Epidermal melanocyte (primary cell): Measurements from ENCODE around the gene HMSD.

Experiments used
- DNase-seq: peaks from one replicate; pipeline ENCODE4 v3.0.0; 2011; ENCODE audit warnings: low spot score; ENCODE audit not compliant: insufficient read length

HMSD gene

DNA sequence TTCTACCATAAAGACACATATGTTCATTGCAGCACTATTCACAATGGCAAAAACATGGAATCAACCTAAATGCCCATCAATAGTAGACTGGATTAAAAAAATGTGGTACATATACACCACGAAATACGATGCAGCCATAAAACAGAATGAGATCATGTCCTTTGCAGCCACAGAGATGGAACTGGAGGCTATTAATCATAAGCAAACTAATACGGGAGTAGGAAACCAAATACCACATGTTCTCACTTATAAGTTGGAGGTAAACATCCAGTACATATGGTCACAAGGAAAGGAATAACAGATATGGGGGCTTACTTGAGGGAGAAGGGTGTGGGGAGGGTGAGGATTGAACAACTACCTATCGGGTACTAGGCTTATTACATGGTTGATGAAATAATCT lies 7.7 kb downstream of the HMSD start:
- no peak for DNase-seq

DNA sequence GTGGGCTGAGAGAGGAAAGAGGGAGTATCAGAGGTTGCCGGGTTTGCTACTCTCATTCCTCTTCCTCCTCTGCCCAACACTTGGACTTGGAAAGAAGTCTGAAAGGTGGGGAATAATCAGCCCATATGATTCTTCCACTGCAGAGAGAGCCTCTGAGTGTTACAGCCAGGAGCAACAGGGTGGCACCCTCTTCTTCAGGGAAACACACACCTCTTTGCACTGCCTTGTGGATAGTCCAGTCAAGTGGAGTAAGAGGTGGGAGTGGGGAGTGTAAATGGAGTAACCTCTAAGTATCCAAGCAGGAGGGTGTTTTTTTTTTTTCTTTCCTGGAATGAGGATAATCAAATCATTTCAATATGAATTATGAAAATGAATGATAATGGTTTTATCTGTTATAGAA lies 11.8 kb downstream of the HMSD start:
- no peak for DNase-seq

DNA sequence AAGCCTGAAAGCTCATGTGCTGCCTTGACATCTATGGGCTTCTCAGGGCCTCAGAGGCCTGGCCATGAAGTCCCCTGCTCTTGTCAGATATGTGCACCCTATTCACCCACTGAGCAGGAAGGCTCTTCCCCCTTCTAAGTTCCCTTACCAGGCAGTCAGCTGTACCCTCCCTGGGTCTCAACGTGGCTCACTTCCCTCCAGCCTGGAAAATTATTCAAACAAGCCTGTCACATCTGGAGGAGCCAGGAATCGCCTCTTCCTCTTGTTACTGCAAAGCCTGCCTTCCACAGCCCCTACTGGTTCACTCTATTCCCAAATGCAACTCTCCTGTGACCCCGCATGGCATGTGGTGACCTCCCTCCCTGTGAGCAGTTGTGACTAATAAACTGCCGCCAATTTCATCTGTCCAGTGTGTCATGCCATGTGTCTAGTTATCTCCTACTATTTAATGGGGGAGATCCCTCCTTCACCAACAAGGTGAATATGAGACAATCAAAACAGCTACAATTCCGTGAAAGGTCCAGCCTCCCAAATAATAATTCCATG lies 12.4 kb downstream of the HMSD start:
- DNase-seq = no peak

DNA sequence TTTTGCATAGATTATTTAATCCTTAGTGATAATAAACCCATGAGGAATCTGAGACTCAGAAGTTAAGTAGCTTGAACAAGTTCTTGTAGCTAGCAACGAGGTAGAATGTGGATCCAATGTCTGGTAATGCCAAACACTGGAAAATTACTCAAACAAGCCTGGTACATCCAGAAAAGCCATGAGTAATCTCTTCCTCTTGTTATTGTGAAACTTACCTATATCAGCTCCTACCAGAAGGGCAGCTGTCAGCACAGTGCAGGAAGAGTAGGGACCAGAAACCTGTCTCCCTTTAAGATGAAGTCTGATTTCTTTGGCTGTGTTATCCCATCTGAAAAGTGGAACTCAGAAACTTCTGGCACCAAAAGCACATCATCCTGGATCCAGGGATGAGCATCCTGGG lies 13.0 kb downstream of the HMSD start:
- no peak for DNase-seq

DNA sequence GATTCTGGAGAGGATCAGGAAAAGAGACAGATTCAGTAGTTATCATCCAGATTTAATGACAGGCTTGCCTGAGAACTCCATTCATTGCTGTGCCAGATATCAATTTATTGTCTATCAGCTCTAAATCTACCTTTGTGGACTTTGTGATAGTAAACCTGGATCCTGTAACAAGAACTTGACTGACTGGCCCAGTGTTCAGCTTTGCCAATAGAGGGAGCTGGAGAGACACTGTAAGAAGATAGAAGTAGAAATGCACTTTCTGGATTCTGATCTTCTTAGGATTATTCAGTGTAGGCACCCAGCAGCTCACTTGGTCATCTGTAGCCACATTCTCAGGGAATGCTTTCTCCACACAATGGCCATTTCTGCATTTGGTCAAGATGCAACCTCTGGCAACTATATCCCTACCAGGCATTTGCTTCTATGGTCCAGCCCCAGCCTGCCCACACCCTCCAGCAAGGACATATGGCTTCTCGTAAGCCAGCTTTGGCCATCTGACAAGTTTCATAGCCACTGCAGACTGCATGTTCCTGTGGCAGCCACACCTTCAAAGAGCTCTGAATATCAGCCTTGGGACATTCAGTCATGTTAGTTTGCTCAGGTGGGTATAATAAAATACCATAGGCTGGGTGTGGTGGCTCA lies 14.6 kb downstream of the HMSD start:
- no peak for DNase-seq

DNA sequence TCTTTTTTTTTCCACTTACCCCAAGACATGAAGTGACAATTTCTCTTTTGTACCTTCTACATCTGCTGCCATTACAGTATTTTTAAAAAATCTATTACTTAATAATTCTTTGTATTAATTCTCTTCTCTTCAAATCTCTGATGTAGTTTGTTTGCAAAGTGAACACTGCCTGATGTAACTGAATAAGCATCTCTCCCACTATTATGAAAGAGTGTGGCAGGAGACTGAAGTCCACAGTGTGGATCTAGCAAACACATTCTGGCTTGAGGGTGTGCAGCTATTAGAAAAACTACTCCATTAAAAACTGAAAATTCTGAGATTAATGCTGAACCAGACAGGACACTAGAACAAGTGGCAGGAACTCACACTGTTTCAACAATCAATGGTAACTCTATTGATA lies 15.8 kb downstream of the HMSD start:
- no peak for DNase-seq

DNA sequence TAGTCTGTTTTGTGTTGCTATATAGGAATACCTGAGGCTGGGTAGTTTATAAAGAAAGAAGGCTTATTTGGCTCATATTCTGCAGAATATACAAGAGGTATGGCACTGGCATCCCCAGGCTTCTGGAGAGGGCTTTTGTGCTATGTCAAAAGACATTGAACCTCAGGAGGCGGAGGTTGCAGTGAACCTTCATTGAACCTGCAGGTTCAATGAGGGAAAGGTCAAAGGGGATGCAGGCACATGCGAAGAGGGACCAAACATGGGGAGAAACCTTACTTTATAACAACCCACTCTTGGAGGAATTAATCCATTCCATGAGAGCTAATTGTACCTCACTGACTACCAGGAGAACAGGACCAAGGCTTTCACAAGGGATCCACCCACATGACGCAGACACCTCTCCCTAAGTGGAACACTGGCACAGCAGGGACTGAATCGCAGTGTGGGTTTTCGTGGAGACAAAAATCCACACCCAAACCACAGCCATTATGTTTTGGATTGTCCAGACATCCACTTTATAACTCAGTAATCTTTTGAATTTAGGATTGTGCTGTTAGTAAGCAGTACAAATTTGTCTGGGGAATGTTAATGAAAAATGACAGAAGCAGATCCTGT lies 16.7 kb downstream of the HMSD start:
- no peak for DNase-seq

DNA sequence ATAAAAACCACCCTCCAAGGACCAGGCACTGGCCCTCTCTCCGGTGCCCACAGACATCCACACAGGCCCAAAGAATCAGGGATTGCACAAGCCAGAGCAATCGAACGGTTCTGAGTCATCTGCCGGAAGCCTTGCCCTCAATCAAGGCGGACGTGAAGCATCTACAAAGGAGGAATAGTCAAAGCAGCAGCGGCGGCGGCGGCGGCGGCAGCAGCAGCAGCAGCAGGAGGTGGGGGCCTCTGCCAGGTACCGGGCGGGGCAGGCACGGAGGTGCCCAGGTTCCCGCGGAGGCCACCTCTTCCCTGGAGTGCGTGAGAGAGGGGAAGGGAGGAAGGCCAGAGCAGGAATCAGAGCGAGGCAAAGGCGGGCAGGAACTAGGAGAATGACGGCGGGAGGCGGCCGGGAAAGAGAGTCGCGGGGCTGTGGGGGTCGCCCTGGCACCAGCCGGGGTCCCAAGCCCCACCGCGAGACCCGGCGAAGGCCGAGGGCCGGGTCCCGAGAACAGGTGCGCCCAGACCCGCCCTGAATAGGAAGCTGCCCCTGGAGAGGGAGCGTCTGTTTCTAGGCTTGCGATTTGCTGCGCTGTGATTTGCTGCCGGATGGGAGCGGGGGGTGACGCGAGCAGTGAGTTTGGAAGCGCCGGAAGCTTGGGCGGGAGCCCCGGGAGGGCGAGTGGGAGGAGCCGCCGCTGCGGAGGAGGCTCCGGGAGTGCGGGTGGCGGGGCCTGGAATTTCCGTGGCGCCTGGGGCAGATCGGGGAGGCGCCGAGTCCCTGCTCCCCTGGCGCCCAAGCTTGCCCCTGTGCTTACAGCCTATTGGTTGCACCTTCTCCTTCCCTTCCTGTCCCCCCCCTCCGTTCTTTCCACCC lies 21.1 kb downstream of the HMSD start, which contains the start of gene SERPINB8:
Gene SERPINB8 (plus strand): TSS at position 140 of the 867 bp plus-strand sequence. CDS start 8,228 bp downstream, outside the sequence.
- peak; percentile 61 for DNase-seq

DNA sequence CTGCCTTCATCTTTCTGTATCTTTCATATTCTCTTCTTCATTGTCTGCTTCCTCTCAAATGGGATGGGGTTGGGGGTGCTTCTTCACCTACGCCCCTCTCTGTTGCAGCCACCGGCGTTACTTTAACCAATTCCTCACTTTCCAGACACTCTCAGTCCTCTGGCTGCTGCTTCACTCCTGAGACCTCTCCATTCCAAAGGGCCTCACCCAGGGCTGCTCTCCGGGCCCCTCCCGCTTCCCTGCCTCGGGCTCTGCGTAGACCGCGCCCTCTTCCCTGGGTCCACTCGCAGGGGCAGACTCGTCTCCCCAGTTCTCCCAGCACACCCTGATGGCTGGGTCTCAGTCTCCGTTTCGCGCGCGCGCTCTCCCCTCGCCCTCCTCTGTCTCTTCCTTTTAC lies 21.7 kb downstream of the HMSD start:
- no peak for DNase-seq

DNA sequence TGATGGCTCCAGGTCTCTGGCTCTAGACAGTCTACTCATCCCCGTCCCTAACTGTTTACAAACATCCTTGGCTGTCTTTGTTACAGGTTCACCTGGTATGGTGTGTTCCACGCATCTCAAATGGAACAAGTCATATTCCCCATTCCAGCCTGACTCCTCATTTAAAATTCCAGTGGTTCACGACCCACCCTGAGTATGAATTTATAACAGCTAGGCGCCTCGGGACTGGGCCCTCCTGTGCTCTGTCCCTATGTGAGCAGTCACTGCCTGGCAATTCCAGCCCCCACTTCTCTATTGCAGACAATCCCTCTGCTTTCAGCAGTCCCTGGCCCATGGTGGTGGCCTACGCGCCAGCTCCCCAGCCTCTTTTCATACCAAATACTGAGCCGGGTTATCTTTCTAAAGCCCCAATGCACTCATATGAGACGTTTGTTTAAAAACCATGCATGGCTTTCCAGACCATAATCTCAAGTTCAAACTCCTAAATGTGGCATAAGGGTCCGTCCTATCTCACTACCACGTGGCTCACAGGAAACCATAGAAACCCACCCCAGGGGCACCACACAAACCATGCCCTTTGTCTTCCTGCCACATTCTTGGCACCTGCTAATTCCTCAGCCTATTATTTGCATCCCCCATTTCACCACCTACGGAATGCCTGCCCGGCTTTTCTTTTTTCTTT lies 22.4 kb downstream of the HMSD start:
- DNase-seq = no peak

DNA sequence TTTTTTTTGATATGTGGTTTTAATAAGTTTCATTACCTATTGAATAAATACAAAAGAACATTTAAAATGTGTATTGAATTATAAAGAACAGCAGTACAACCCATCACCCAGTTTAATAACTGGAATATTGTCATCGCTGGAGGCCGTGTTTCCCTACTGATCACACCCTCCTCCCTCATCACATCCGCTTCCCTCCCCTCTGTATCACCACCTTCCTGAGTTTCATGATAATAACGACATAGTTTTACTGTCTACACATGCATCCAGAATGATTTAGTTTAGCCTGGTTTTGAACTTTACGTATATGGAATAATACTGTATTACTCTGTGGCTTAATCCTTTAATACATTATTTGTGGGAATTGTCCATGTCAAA lies 22.9 kb downstream of the HMSD start:
- DNase-seq = no peak

DNA sequence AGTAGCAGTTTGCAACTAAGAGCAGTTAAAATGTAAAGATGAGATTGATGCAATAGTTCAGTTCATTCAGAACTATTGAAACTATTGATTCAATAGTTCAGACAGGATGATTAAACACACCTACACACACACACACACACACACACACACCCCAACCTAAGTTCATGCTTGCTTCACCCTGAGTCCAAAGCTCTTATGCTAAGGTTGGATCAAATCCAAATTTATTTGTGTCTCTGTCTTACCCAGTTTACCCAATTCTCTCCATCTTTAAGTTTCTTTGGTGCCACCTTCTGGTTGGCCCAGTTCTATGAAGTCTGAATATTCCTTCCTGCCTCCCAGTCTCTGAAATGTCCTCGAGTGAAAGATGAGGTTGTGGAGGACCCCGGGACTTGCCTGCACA lies 25.9 kb downstream of the HMSD start:
- DNase-seq = no peak

DNA sequence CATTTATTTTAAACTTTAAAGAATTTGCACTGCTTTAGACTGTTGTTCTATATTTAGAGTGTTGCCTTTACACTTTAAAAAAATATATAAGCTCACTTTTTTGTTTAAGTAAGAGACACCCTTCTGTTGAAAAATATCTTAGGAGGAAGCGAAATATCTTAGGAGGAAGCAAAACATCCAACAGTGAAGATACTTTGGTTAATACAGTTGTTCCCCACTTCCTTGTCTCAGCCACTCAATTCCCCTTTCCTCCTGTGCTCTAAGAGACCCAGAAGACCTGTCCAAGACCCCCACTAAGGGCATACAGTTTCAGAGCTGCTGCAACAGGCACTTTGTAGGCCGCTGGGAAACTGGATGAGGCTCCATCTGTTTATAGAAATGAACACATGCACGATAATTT lies 26.5 kb downstream of the HMSD start:
- DNase-seq = no peak

DNA sequence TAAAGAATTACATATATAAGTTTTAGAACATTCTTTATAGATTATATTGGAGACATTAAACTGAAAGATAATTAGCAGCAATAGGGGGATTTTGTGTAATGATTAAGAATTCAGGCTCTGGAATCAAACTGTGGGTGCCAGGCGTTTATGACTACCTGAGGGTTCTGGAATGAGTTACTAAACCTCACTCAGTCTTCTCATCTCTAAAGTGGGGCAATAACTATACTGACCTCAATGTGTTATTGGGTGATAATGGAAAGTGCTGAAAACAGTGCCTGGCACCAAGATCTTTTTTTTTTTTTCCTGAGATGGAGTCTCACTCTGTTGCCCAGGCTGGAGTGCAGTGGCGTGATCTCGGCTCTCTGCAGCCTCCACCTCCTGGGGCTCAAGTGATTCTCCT lies 27.9 kb downstream of the HMSD start:
- no peak for DNase-seq

DNA sequence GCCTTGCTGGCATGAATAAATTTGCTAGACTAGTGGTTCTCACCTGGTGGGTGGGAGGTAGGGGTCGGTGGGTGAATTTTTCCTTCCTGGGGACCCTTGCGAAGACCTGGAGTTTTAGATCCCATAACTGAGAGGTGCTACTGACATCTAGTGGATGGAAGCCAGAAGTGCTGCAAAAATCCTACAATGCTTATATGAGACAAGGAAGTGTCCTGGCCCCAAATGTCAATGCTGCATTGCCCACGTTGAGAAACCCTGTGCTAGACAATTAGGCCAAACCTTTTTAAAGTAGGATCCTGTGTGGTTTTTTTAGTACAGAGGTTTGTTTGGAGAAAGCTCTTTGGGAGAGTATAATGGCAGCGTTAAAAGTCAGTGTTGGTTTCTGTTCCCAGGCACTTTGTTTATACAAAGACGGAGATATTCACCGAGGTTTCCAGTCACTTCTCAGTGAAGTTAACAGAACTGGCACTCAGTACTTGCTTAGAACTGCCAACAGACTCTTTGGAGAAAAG lies 30.4 kb downstream of the HMSD start:
- DNase-seq = peak; percentile 61

DNA sequence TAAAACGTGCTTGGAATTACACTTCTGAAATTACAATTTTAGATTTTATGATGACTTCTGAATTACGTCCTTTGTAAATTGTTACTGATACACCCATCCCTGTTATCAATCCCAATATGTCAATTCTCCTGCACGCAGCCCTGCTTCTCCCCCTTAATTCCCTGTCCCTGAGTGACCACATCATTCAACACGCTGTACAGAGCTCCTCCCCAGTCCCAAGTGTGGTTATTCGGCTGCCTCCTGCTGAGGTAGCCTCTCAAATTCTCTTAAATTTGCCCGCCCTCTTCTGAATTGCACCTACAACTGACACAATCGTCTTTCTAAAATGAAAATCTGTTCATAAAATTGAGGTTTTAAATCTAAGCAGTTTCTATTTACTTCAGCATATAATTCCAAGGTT lies 30.9 kb downstream of the HMSD start:
- DNase-seq = no peak

DNA sequence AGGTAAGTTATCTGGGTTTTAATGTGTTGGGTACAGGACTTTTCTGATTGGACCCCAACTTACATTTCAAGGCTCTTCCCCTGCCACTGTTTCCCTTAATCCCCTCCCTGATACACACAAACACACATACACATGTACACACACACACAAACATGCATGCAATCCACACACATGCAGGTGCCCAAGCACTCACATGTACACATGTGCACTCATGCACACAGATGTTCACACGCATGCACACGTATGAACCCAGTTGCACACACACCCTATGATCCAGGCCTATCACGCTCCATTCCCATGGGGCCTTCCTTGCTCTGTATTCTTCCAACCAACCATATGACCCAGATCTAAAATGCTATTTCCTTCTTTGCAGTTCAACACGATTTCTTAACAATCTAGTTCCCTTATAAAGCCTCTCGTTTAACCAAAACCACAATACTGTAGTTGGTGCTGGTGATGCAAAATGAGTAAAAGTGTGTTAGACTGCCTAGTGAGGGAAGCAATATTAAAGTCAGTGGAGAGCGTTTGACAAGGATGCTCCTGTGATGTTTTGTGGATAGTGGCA lies 31.9 kb downstream of the HMSD start:
- DNase-seq = no peak

DNA sequence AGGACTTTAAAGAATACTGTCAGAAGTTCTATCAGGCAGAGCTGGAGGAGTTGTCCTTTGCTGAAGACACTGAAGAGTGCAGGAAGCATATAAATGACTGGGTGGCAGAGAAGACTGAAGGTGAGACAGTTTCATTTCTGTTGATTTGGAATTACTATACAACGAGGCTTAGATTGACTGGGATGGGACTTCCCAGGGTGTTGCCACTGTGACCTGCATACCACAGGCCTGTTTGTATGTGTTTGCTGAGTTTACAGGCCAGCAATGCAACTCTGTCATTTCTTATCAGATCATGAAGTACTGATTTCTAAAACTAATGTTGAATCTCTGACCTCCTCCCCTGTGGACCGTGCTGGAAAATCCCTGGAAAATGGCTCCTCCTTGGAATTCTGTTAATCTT lies 32.6 kb downstream of the HMSD start:
- DNase-seq = no peak

DNA sequence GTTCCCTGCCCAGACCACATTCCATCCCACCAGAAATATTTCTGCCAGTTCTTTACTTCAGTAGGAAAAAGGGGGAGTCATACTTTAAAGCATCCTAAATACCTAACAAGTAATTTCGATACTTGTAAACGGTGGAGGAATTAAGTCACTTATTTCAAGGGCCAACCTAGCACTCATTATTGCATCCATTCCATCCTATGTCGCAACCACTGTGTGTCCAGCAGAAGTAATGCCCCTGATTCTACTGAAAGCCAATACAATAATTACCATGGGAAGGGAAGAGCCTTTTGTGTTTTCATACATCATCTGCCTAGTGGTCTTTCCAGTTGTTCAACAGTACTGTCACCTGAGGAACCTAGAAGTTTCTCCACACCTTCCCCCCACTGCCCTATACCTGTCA lies 33.3 kb downstream of the HMSD start:
- no peak for DNase-seq

DNA sequence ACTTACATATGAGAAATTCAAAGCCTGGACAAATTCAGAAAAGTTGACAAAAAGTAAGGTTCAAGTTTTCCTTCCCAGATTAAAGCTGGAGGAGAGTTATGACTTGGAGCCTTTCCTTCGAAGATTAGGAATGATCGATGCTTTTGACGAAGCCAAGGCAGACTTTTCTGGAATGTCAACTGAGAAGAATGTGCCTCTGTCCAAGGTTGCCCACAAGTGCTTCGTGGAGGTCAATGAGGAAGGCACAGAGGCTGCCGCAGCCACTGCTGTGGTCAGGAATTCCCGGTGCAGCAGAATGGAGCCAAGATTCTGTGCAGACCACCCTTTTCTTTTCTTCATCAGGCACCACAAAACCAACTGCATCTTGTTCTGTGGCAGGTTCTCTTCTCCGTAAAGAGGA lies 37.8 kb downstream of the HMSD start:
- no peak for DNase-seq

DNA sequence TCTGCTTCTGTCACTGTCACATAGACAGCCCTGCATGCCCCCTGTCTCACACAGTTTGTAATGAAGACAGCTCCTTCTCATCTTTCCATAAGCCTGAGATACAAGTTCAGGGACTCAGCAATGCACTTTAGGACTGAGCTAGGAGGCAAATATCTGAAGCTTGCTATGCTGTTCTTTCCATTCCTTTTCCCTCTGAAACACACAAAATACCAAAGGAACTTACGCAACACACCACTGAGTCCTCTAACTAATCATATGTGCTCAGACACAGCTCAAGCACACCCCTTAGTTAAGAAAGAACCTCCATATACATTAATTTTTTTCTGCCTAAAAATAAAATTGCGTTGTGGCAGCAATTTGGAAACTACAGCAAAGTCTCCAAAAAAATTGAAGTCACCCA lies 38.6 kb downstream of the HMSD start:
- DNase-seq = no peak
